ENCODE results near the gene C15orf61.

The C15orf61 gene

GRCh38 chr15:67521029-67521782 lies at the start of gene C15orf61:
TSS of gene C15orf61 (plus strand) at chr15:67521131. CDS start at chr15:67521249, 118 bp downstream.
- peak; percentile 79 for DNase-seq

- DNase-seq, result peak; percentile 30
Measured at GRCh38 chr15:67472957-67473356, 48.0 kb upstream of the C15orf61 start.

- DNase-seq, result no peak
Measured at GRCh38 chr15:67474405-67475110, 46.4 kb upstream of the C15orf61 start.

GRCh38 chr15:67479781-67480505 lies 41.0 kb upstream of the C15orf61 start:
- DNase-seq, result peak; percentile 44

GRCh38 chr15:67480741-67481140 lies 40.2 kb upstream of the C15orf61 start:
- no peak for DNase-seq

- no peak for DNase-seq
Measured at GRCh38 chr15:67481680-67482079, 39.3 kb upstream of the C15orf61 start.

GRCh38 chr15:67495585-67495984 lies 25.3 kb upstream of the C15orf61 start:
- DNase-seq, result no peak

GRCh38 chr15:67501177-67501835 lies 19.6 kb upstream of the C15orf61 start:
- DNase-seq, result peak; percentile 26

- no peak for DNase-seq
Measured at GRCh38 chr15:67501836-67502461, 19.0 kb upstream of the C15orf61 start.

GRCh38 chr15:67504056-67504455 lies 16.9 kb upstream of the C15orf61 start:
- DNase-seq, result peak; percentile 47

- peak; percentile 68 for DNase-seq
Measured at GRCh38 chr15:67504796-67505195, 16.1 kb upstream of the C15orf61 start.

- no peak for DNase-seq
Measured at GRCh38 chr15:67505675-67506572, 15.0 kb upstream of the C15orf61 start.

GRCh38 chr15:67506775-67507747 lies 13.9 kb upstream of the C15orf61 start:
- peak; percentile 17 for DNase-seq

GRCh38 chr15:67508407-67508806 lies 12.5 kb upstream of the C15orf61 start:
- peak; percentile 57 for DNase-seq

GRCh38 chr15:67509918-67510317 lies 11.0 kb upstream of the C15orf61 start:
- no peak for DNase-seq

- peak; percentile 85 for DNase-seq
Measured at GRCh38 chr15:67510597-67511190, 10.2 kb upstream of the C15orf61 start.

GRCh38 chr15:67511606-67512005 lies 9.3 kb upstream of the C15orf61 start:
- DNase-seq, result peak; percentile 52

GRCh38 chr15:67512140-67512539 lies 8.8 kb upstream of the C15orf61 start:
- peak; percentile 26 for DNase-seq

GRCh38 chr15:67512933-67513714 lies 7.8 kb upstream of the C15orf61 start:
- no peak for DNase-seq

Measured in EL (cell line).